Measurements from ENCODE around the gene ST6GAL1.
"Not testable (repeated sequence)": the region's sequence is repeated elsewhere in the genome, so short reads cannot be mapped to it uniquely, and the experiment has no call there.

The ST6GAL1 gene

GRCh38 chr3:187046033-187046432 is 115.7 kb downstream of the ST6GAL1 start:
- H3K27ac Mint-ChIP-seq: no peak overlapping the region
- peaks cover 78% of the 10 kb centered on the region for H3K36me3 Mint-ChIP-seq (ENCODE audit: low read depth)
- no peaks in the 10 kb centered on the region for H3K9me3 Mint-ChIP-seq
- no peaks in the 10 kb centered on the region for H3K27me3 Mint-ChIP-seq (ENCODE audit: low read depth)
- TF ChIP-seq CTCF (IDR thresholded peaks at IDR 0.05; ENCODE audit: unreplicated experiment in 3 of 3): no peak
- no peaks in the 10 kb centered on the region for H3K4me1 Mint-ChIP-seq
- no peak overlapping the region for H3K4me3 Mint-ChIP-seq

DNA sequence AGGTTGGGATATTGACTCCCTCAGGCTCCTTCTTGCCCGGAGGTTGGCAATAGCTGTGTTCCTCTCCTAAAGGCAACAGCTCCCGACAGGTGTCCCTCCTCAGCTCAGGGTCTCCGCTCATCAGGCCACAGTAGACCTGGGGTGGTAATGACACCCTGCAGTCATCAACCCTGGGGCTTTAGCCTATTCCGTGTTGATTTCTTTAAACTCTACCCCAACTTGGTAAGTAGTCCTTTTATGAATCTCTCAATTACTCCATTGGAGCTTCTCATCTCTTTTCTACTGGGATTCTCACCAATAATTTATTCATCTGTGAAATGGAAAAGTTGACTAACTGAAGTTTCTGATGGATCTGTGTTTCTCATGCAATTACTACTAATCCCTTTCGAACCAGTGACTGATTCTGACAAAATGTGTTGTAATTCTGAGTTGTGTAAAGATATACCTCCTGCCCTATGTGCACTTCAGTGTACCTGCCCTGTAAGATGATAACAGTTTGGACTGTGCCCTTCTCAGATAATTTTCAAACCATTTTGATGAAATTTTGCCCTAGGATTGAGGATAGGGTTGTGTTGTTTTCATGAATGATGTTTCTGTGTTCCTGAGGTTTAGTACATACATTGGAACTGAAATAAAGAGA is 119.3 kb downstream of the ST6GAL1 start:
- no peak overlapping the region for H3K27ac Mint-ChIP-seq
- H3K27me3 Mint-ChIP-seq (ENCODE audit: low read depth): no peaks in the 10 kb centered on the region
- H3K4me3 Mint-ChIP-seq: no peak overlapping the region
- TF ChIP-seq CTCF (IDR thresholded peaks at IDR 0.05; ENCODE audit: unreplicated experiment in 3 of 3): no peak
- H3K36me3 Mint-ChIP-seq (ENCODE audit: low read depth): peaks cover 86% of the 10 kb centered on the region
- peaks cover 12% of the 10 kb centered on the region for H3K9me3 Mint-ChIP-seq
- H3K4me1 Mint-ChIP-seq: no peaks in the 10 kb centered on the region

- Mint-ChIP-seq H3K27me3 (ENCODE audit: low read depth) (no peaks in the 10 kb centered on the region), H3K27ac (no peak overlapping the region), H3K4me1 (no peaks in the 10 kb centered on the region), H3K4me3 (no peak overlapping the region), H3K36me3 (ENCODE audit: low read depth) (peaks cover 88% of the 10 kb centered on the region), H3K9me3 (peaks cover 27% of the 10 kb centered on the region)
- TF ChIP-seq CTCF (IDR thresholded peaks at IDR 0.05; ENCODE audit: unreplicated experiment in 3 of 3): no peak
Measured at GRCh38 chr3:187051066-187051465, 120.7 kb downstream of the ST6GAL1 start.

DNA sequence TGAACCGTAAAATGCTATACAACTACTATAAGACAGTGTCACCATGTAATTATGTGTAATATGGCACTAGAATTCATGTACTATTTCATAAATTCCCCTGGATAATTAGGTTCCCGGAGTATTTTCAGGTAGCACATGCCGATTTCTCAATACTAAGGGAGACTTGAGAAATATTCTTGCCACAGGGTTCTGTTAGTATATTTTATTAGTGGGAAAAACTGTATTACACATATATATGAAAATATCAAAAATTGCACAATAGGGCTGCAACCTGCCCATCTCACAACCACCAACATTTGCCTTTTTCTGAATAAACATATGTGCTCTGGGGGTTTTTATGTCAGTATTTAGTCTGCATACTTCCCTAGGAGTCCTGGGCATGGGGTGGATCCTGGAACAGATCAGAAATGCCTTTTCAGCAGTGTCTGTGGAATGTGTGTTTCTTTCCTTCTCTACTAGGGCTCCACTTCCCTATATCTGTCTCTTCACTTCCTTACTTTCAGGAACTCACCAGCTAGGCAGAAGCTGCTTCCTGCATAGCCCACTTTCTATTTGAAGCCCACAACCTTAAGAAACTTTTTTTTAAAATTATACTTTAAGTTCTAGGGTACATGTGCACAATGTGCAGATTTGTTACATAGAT is 121.5 kb downstream of the ST6GAL1 start:
- no peak for TF ChIP-seq CTCF (IDR thresholded peaks at IDR 0.05; ENCODE audit: unreplicated experiment in 3 of 3)
- Mint-ChIP-seq H3K27me3 (ENCODE audit: low read depth) (no peaks in the 10 kb centered on the region), H3K36me3 (ENCODE audit: low read depth) (peaks cover 91% of the 10 kb centered on the region), H3K4me3 (no peak overlapping the region), H3K9me3 (peaks cover 35% of the 10 kb centered on the region), H3K4me1 (no peaks in the 10 kb centered on the region), H3K27ac (no peak overlapping the region)

GRCh38 chr3:187052427-187052826 is 122.1 kb downstream of the ST6GAL1 start:
- peaks cover 94% of the 10 kb centered on the region for H3K36me3 Mint-ChIP-seq (ENCODE audit: low read depth)
- not testable (repeated sequence) for H3K27ac Mint-ChIP-seq; H3K4me3 Mint-ChIP-seq; H3K27me3 Mint-ChIP-seq (ENCODE audit: low read depth); H3K4me1 Mint-ChIP-seq
- H3K9me3 Mint-ChIP-seq: peaks cover 41% of the 10 kb centered on the region

GRCh38 chr3:187054433-187054832 is 124.1 kb downstream of the ST6GAL1 start:
- not testable (repeated sequence) for H3K27me3 Mint-ChIP-seq (ENCODE audit: low read depth); H3K27ac Mint-ChIP-seq; H3K4me3 Mint-ChIP-seq; H3K4me1 Mint-ChIP-seq
- H3K36me3 Mint-ChIP-seq (ENCODE audit: low read depth): peaks cover 100% of the 10 kb centered on the region
- peaks cover 50% of the 10 kb centered on the region for H3K9me3 Mint-ChIP-seq

DNA sequence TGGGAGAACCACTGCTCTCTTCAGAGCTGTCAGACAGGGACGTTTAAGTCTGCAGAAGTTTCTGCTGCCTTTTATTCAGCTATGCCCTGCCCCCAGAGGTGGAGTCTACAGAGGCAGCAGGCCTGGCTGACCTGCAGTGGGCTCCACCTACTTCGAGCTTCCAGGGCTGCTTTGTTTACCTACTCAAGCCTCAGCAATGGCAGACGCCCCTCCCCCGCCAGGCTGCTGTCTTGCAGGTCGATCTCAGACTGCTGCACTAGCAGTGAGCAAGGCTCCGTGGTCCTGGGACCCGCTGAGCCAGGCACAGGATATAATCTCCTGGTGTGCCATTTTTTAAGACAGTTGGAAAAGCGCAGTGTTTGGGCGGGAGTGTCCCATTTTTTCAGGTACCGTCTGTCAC is 127.5 kb downstream of the ST6GAL1 start:
- H3K36me3 Mint-ChIP-seq (ENCODE audit: low read depth): peaks cover 94% of the 10 kb centered on the region
- not testable (repeated sequence) for H3K27ac Mint-ChIP-seq; H3K27me3 Mint-ChIP-seq (ENCODE audit: low read depth); H3K4me3 Mint-ChIP-seq
- peaks cover 11% of the 10 kb centered on the region for H3K4me1 Mint-ChIP-seq
- H3K9me3 Mint-ChIP-seq: peaks cover 51% of the 10 kb centered on the region

All from nephron (organoid).